ENCODE measurements around the gene JMJD8.

DNA sequence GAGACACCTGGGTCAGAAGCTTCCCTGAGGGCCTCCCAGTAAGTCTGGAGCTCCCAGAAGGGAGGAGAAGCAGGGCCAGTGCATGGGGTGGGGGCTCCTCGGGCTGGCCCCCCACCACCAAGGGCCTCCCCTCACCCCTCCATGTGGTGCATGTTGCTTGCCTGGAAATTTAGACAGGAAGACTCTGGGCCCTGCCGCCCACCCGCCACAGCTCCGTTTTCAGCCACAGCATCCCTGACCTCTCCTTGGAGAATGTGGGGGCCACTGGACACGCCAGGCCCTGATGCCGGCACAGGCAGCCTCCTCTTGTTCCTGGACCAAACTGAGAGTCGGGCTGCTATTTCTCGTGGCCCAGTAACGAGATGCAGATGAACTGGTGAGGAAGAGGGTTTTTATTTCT is 45.3 kb downstream of the JMJD8 start:
- no peak for TF ChIP-seq POLR2A (IDR thresholded peaks at IDR 0.05)
- TF ChIP-seq, protein P1, sequence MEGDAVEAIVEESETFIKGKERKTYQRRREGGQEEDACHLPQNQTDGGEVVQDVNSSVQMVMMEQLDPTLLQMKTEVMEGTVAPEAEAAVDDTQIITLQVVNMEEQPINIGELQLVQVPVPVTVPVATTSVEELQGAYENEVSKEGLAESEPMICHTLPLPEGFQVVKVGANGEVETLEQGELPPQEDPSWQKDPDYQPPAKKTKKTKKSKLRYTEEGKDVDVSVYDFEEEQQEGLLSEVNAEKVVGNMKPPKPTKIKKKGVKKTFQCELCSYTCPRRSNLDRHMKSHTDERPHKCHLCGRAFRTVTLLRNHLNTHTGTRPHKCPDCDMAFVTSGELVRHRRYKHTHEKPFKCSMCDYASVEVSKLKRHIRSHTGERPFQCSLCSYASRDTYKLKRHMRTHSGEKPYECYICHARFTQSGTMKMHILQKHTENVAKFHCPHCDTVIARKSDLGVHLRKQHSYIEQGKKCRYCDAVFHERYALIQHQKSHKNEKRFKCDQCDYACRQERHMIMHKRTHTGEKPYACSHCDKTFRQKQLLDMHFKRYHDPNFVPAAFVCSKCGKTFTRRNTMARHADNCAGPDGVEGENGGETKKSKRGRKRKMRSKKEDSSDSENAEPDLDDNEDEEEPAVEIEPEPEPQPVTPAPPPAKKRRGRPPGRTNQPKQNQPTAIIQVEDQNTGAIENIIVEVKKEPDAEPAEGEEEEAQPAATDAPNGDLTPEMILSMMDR (IDR thresholded peaks at IDR 0.05) = no peak

Data from lower leg skin (tissue), 3 donors.